ENCODE results near the gene CBFA2T2. TPM values are rescaled to one million over a fixed set of nuclear protein-coding genes. Genes with fewer than 3 reads are reported as not detected.
A peak's percentile ranks its signal among the peaks of the same experiment; 100 is the strongest.
"Not testable (repeated sequence)": the region's sequence is repeated elsewhere in the genome, so short reads cannot be mapped to it uniquely, and the experiment has no call there.

Gene CBFA2T2
- total RNA-seq, 2 experiments from 2014 or later: 12.3 to 16.8 TPM

DNA sequence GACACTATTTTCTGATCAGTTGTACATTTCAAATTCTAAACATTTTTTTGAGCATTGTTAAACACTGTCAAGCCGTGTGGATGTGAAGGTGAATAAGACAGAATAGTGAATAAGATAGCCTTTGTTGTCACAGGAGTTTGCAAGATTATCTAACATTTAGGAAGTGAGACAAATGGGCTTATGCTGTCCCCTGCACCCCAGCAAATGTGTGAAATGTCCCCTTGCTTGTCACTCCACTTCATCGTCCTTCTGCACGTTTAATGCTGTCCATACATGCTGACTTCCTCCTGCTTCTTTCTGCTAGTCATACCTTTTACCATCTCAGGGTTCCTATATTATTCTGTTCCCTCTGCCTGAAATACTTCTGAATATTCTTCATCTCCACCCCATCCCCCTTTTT lies 62.6 kb downstream of the CBFA2T2 start:
- Mint-ChIP-seq H3K27me3 (no peaks in the 10 kb centered on the region), H3K4me1 (peaks cover 26% of the 10 kb centered on the region), H3K9me3 (ENCODE audit: low read depth) (no peaks in the 10 kb centered on the region), H3K4me3 (no peak overlapping the region), H3K36me3 (peaks cover 20% of the 10 kb centered on the region), H3K27ac (peak overlapping the region; percentile 33)
- CTCF ChIA-PET: interaction anchor here (0.6 to 2.1 kb wide), 3 partner anchors 35 to 711 kb away, joined by 3 to 6 read pairs (median 3); no protein-coding TSS in a partner anchor
- DNase-seq (no peak), ATAC-seq (no peak)

DNA sequence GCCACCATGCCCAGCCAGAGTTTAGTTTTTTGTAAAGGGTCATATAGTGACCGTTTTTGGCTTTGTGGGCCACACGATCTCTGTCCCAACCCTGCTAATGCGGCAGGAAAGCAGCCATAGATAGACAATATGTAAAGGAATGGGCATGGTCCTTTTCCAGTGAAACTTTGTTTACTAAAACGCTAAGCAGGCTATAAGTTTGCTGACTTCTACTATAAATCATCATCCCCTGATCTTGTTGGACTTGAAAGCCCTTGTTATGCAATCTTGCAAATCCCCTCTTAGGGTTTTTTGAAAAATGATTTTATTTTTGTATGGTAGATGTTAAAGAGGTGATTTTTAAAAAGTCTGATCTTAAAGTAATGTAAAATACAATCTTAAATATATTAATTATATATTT lies 63.6 kb downstream of the CBFA2T2 start:
- CTCF ChIA-PET: interaction anchor here (2.1 kb wide), 1 partner anchor 114 kb away, joined by 6 read pairs; no protein-coding TSS in a partner anchor
- H3K27me3 Mint-ChIP-seq: no peaks in the 10 kb centered on the region
- ATAC-seq (no peak), DNase-seq (no peak)
- peaks cover 27% of the 10 kb centered on the region for H3K36me3 Mint-ChIP-seq
- no peak overlapping the region for H3K27ac Mint-ChIP-seq
- H3K4me3 Mint-ChIP-seq: no peak overlapping the region
- peaks cover 26% of the 10 kb centered on the region for H3K4me1 Mint-ChIP-seq
- H3K9me3 Mint-ChIP-seq (ENCODE audit: low read depth): no peaks in the 10 kb centered on the region

DNA sequence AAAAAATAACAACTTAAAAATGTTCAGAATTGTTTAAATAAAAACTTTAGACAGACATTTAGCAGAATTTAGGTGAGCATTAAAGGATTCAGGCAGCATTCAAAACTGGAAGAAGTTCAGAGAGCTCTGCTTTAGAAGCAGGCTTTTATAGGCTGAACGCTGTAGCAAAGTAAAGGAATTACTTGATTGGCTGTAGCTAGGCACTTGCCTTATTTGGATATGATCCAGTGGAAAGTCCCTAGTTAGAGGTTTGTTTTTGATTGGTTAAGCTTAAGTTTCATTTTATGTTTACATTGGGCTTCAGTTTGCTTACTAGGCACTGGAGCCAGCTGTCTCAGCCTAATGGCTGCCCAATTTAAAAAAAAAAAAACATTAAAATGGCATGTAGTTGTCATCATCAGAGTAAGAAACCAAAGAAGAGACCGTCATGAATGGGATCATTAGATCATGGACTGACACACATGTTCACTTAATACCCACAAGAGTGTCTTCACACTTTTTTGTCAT lies 65.1 kb downstream of the CBFA2T2 start:
- DNase-seq: peak; percentile 62
- Mint-ChIP-seq H3K27ac (peak overlapping the region; percentile 92), H3K9me3 (ENCODE audit: low read depth) (no peaks in the 10 kb centered on the region), H3K27me3 (no peaks in the 10 kb centered on the region), H3K4me3 (peak overlapping the region; percentile 43), H3K4me1 (peaks cover 25% of the 10 kb centered on the region), H3K36me3 (peaks cover 35% of the 10 kb centered on the region)
- ATAC-seq: peak; percentile 99
- CTCF ChIA-PET: interaction anchor here (0.9 to 1.3 kb wide), 4 partner anchors 13 to 111 kb away, joined by 3 read pairs; partner anchors contain the start of gene SNTA1

DNA sequence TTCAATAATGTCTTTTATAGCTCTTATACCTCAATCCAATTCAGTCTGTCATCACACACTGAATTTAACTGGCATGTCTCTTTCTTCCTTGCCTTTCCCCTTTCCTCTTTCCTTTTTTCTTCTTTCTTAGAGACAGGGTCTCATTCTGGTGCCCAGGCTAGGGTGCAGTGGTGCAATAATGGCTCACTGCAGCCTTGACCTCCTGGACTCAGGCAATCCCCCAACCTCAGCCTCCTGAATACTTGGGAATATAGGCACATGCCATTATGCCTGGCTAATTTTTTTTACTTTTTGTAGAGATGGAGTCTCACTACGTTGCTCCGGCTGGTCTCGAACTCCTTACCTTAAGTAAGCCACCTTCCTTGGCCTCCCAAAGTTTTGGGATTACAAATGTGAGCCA lies 65.9 kb downstream of the CBFA2T2 start:
- CTCF ChIA-PET: interaction anchor here (1.2 to 1.3 kb wide), 2 partner anchors 14 to 112 kb away, joined by 3 read pairs; partner anchors contain the start of gene SNTA1
- H3K27ac Mint-ChIP-seq: peak overlapping the region; percentile 92
- DNase-seq: no peak
- peak overlapping the region; percentile 26 for H3K4me3 Mint-ChIP-seq
- H3K4me1 Mint-ChIP-seq: peaks cover 24% of the 10 kb centered on the region
- no peak for ATAC-seq
- H3K9me3 Mint-ChIP-seq (ENCODE audit: low read depth): no peaks in the 10 kb centered on the region
- peaks cover 35% of the 10 kb centered on the region for H3K36me3 Mint-ChIP-seq
- H3K27me3 Mint-ChIP-seq: no peaks in the 10 kb centered on the region

DNA sequence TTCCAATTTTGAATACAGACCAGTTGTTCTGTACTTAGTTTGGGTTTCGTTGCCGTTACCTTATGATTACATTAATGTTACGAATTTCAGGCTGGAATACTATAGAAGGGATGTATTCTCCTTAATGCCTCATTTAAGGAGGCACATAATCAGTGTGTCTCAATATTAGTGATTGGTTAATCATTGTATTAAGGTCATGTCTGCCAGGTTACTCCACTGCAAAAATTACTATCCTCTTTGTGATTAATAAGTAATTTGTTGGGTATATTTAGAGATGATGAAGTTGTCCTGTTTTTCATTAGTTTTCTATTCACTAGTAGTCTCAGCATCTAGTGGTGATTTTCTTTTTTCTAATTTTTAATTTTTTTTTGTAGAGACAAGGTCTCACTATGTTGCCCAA lies 66.3 kb downstream of the CBFA2T2 start:
- Mint-ChIP-seq H3K4me3 (no peak overlapping the region), H3K27me3 (no peaks in the 10 kb centered on the region), H3K27ac (peak overlapping the region; percentile 92), H3K36me3 (peaks cover 33% of the 10 kb centered on the region), H3K4me1 (peaks cover 23% of the 10 kb centered on the region), H3K9me3 (ENCODE audit: low read depth) (no peaks in the 10 kb centered on the region)
- CTCF ChIA-PET: interaction anchor here (1.3 kb wide), 1 partner anchor 14 kb away, joined by 3 read pairs; no protein-coding TSS in a partner anchor
- ATAC-seq: no peak
- no peak for DNase-seq

DNA sequence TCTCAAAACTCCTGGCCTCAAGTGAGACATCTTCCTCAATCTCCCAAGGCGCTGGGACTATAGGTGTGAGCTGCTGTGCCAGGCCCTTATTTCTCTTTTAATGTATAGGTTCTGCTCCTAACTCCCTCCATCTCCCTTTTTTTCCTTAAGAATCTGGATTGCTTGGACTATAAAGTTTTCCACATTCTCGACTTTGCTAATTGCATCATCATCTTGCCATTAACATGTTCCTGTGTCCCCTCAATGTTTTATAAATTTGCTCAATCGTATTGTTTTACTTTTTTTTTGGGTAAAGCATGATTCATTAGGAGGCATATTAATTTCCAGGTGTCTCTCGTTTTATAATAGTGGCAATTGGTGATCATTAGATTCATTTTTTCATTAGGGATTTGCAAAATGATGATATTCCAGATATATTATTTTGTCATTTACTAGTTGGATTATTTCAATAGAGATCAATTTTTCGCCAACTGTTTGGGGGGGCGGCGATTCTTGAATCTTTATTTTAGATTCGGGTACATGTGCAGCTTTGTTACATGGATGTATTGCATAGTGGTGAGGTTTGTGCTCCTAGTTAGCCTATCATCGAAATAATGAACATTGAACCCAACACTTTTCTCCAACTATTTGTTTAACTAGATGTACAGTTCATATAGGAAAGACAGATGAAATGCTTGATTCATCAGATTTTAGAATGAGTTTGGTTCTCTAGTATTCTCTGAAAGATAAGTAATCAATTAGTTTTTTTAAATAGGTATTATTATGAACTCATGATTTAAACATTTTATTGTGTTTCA lies 68.7 kb downstream of the CBFA2T2 start:
- peaks cover 18% of the 10 kb centered on the region for H3K4me1 Mint-ChIP-seq
- no peak overlapping the region for H3K4me3 Mint-ChIP-seq
- peaks cover 28% of the 10 kb centered on the region for H3K36me3 Mint-ChIP-seq
- H3K27ac Mint-ChIP-seq: peak overlapping the region; percentile 30
- CTCF ChIA-PET: interaction anchor here (1.1 kb wide), 1 partner anchor 43 kb away, joined by 3 read pairs; no protein-coding TSS in a partner anchor
- no peaks in the 10 kb centered on the region for H3K9me3 Mint-ChIP-seq (ENCODE audit: low read depth)
- H3K27me3 Mint-ChIP-seq: no peaks in the 10 kb centered on the region
- ATAC-seq (no peak), DNase-seq (no peak)

DNA sequence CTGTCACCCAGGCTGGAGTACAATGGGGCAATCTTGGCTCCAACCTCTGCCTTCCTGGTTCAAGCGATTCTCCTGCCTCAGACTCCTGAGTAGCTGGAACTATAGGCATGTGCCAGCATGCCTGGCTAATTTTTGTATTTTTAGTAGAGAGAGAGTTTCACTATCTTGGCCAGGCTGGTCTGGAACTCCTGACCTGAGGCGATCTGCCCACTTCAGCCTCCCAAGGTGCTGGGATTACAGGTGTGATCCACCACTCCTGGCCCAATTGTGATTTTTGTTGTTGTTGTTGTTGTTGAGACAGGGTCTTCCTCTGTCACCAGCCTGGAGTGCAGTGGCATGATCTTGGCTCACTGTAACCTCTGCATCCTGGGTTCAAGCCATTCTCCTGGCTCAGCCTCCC lies 69.3 kb downstream of the CBFA2T2 start:
- Mint-ChIP-seq H3K4me1 (peaks cover 13% of the 10 kb centered on the region), H3K4me3 (no peak overlapping the region), H3K27me3 (no peaks in the 10 kb centered on the region), H3K36me3 (peaks cover 28% of the 10 kb centered on the region), H3K27ac (no peak overlapping the region), H3K9me3 (ENCODE audit: low read depth) (no peaks in the 10 kb centered on the region)
- no peak for DNase-seq
- CTCF ChIA-PET: no interaction called here
- no peak for ATAC-seq

DNA sequence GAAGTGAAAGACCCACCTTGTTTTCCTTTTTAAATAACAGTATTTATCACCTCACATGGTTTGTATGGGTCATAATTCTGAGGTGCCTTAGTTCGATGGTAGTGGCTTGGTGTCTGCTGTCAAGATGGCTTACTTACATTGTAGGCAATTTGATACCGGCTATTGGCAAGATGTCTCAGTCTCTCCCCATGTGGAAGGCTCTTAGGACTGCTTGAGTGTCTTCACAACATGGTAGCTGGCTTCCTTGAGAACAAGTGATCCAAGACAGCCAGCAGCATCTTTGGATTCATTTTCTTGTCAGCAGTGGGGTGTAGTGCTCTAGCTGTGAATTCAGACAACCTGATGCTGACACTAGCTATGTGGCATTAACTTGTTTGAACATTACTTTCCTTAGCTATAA lies 70.1 kb downstream of the CBFA2T2 start:
- Mint-ChIP-seq H3K4me1 (peaks cover 11% of the 10 kb centered on the region), H3K36me3 (peaks cover 28% of the 10 kb centered on the region), H3K9me3 (ENCODE audit: low read depth) (no peaks in the 10 kb centered on the region), H3K27me3 (no peaks in the 10 kb centered on the region), H3K27ac (no peak overlapping the region), H3K4me3 (no peak overlapping the region)
- CTCF ChIA-PET: interaction anchor here (1.0 to 1.2 kb wide), 2 partner anchors 14 to 57 kb away, joined by 3 to 4 read pairs; no protein-coding TSS in a partner anchor
- DNase-seq (no peak), ATAC-seq (no peak)

DNA sequence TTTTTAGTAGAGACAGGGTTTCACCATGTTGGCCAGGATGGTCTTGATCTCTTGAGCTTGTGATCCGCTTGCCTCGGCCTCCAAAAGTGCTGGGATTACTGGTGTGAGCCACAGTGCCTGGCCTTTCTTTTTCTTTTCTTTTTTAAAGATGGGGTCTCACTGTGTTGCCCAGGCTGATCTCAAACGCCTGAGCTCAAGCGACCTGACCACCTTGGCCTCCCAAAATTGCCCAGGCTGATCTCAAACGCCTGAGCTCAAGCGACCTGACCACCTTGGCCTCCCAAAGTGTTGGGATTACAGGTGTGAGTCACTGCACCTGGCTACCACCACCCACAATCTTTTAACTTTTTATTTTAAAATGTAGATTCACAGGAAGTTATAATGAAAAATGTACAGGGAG lies 71.2 kb downstream of the CBFA2T2 start:
- peaks cover 26% of the 10 kb centered on the region for H3K36me3 Mint-ChIP-seq
- H3K4me3 Mint-ChIP-seq; H3K27me3 Mint-ChIP-seq; H3K27ac Mint-ChIP-seq; H3K4me1 Mint-ChIP-seq; ATAC-seq; DNase-seq; H3K9me3 Mint-ChIP-seq (ENCODE audit: low read depth): not testable (repeated sequence)
- CTCF ChIA-PET: interaction anchor here (1.2 kb wide), 1 partner anchor 15 kb away, joined by 3 read pairs; no protein-coding TSS in a partner anchor

DNA sequence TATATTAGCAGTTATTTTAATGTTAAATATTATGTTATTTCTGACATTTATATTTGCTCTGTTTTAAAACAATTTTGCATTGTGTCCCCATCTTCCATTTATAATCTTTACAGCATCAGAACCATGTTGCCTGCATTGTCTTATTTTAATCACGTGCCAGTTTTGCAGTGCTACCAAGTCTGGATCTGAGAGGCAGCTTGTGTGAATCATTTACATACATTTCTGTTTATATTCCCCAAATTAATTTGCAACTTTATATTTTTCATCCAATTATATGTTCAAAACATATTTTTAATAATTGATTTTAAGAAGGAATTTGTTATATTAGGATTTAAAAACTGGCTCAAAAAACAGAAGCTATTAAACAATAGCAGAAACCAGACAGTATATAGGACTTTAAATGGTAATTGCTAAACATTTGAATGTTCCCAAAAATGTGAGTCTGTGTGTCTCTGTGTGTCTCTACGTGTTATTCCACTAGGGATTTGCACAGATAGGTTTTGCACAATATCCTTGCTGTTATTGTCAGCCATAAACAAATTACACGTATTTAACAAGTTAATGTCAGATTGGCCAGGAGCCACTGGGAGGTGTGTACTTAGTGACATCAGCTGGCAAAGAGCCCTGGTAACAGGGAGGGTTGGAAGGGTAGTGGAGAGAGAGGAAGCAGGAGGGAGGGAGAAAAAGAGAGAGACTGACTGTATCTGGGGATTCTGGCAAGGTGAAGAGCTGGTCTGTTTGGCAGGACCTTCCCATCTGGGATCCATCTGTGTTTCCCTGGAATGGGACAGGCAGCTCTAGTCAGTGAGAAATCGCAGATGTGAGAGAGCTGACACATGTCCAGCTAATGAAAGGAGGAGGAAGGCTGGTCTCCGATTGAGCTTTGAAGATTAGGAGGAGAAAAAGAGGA lies 72.1 kb downstream of the CBFA2T2 start:
- Mint-ChIP-seq H3K27ac (no peak overlapping the region), H3K9me3 (ENCODE audit: low read depth) (no peaks in the 10 kb centered on the region), H3K4me3 (no peak overlapping the region), H3K27me3 (no peaks in the 10 kb centered on the region), H3K4me1 (no peaks in the 10 kb centered on the region), H3K36me3 (peaks cover 22% of the 10 kb centered on the region)
- CTCF ChIA-PET: interaction anchor here (1.4 kb wide), 1 partner anchor 22 kb away, joined by 4 read pairs; no protein-coding TSS in a partner anchor
- ATAC-seq (no peak), DNase-seq (no peak)

DNA sequence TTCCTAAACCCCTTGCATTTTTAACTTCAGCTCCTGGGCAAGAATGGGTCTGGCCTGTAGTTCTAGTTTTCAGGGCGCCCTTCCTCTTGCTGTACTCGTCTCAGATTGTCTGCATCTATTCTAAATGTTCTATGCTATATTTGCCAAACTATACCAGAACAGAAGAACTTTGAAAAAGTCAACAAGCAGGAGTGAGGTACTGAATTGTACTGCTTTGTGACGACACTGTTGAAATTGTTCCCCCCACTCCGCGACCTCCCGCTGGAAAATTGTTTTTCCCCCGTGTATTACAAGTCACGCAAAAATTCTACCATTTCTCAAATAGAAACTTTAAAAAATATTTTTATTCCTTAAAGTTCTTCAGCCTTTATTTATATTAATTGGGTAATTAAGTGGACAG lies 73.9 kb downstream of the CBFA2T2 start:
- CTCF ChIA-PET: no interaction called here
- no peak overlapping the region for H3K27ac Mint-ChIP-seq

DNA sequence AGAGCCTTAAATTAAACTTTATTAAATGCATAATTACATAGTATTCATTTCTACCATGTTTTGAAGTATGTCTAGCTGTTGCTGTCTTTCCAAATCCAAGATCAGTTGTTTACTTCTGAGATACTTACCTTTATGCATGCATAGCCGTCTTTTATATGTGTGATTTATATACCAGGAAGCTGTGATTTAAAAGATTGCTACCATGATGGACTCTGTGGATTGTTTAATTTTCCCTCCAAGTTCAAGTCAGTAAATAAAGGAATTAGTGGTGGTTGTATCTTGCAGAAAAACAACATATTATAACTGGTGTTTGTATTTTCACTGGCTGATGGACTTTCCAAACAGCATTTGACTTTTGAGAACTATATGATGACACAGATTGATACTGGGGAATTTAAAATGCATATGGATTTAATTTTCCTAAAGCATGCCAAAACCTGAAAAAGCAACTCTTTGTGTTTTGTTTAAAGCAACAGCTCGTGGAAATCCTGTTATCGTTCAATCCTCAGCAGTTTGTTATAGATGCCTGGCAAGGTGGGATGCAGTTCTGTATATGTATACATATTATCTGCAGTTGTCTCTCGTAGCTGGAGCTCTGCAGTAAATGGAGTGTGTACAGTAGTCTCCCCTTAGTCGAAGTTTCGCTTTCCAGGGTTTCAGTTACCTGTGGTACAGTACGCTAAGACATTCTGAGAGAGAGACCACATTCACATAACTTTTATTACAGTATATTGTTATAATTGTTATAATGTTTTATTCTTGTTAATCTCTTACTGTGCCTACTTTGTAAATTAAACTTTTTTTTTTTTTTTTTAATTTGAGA lies 77.1 kb downstream of the CBFA2T2 start:
- CTCF ChIA-PET: no interaction called here
- DNase-seq (no peak), ATAC-seq (no peak)
- no peak overlapping the region for H3K27ac Mint-ChIP-seq
- peaks cover 10% of the 10 kb centered on the region for H3K4me1 Mint-ChIP-seq
- H3K4me3 Mint-ChIP-seq: no peak overlapping the region
- H3K27me3 Mint-ChIP-seq: no peaks in the 10 kb centered on the region
- H3K9me3 Mint-ChIP-seq (ENCODE audit: low read depth): no peaks in the 10 kb centered on the region
- no peaks in the 10 kb centered on the region for H3K36me3 Mint-ChIP-seq

More for the DNA sequence above, 73.9 kb downstream of the CBFA2T2 start:
- Mint-ChIP-seq H3K36me3 (peaks cover 7% of the 10 kb centered on the region), H3K4me3 (no peak overlapping the region), H3K4me1 (no peaks in the 10 kb centered on the region), H3K9me3 (ENCODE audit: low read depth) (no peaks in the 10 kb centered on the region), H3K27me3 (no peaks in the 10 kb centered on the region)
- no peak for DNase-seq
- no peak for ATAC-seq
